CD14-positive monocyte (primary cell): ENCODE results near the gene SLC24A4. TPM values are rescaled to one million over a fixed set of nuclear protein-coding genes. Genes with fewer than 3 reads are reported as not detected.

Experiments used
- DNase-seq, 3 donors: peaks; one replicate each; pipeline ENCODE4 v3.0.0-alpha.2; 2011 to 2022
- H2AFZ ChIP-seq: 2 replicates; pipeline ENCODE4 v1.6.0; 2012; ENCODE audit warnings: mild to moderate bottlenecking, low read depth, low read length, inconsistent platforms; ENCODE audit not compliant: insufficient read depth, poor library complexity, severe bottlenecking
- H3K27ac ChIP-seq, 2 donors: 1 replicate in 1 of 2; 2 replicates in 1 of 2; pipeline ENCODE4 v1.5.1; 2012 to 2013; ENCODE audit warnings: low read length in 2 of 2, control low read depth in 1 of 2, inconsistent platforms in 1 of 2, low read depth in 1 of 2, mild to moderate bottlenecking in 1 of 2
- H3K27me3 ChIP-seq, 2 donors: one replicate each; pipeline versions ENCODE4 v1.6.0 to v1.6.1; 2011 to 2013; ENCODE audit warnings: low read length in 2 of 2; ENCODE audit not compliant: control insufficient read depth in 2 of 2, insufficient read depth in 2 of 2
- H3K36me3 ChIP-seq, 2 donors: replicated peaks in 1 of 2; 1 replicate in 1 of 2; 2 replicates in 1 of 2; pipeline versions ENCODE4 v1.5.1 to v1.6.1; 2012 to 2013; ENCODE audit warnings: low read length in 2 of 2, control low read depth in 1 of 2, inconsistent platforms in 1 of 2, mild to moderate bottlenecking in 1 of 2; ENCODE audit not compliant: insufficient read depth in 2 of 2, control insufficient read depth in 1 of 2
- H3K4me1 ChIP-seq, 2 donors: 1 replicate in 1 of 2; 2 replicates in 1 of 2; pipeline versions ENCODE4 v1.5.1 to v1.6.1; 2012 to 2013; ENCODE audit warnings: low read length in 2 of 2, control low read depth in 1 of 2, inconsistent platforms in 1 of 2, mild to moderate bottlenecking in 1 of 2, moderate library complexity in 1 of 2; ENCODE audit not compliant: insufficient read depth in 2 of 2, control insufficient read depth in 1 of 2
- H3K4me2 ChIP-seq: replicated peaks from 2 replicates; pipeline ENCODE3; 2012; ENCODE audit warnings: low read length, moderate library complexity, mild to moderate bottlenecking; ENCODE audit not compliant: poor library complexity, severe bottlenecking; ENCODE audit errors: extremely low read depth
- H3K4me3 ChIP-seq, 3 experiments: fragments of 200-600 bp in 1 of 3; sonication (generic) in 1 of 3; replicated peaks in 1 of 3; 1 replicate in 2 of 3; 2 replicates in 1 of 3; pipeline ENCODE4 v1.5.1; 2011 to 2013; ENCODE audit warnings: low read length in 3 of 3, mild to moderate bottlenecking in 3 of 3, control low read depth in 2 of 3, low read depth in 2 of 3, inconsistent platforms in 1 of 3, moderate library complexity in 1 of 3
- H3K79me2 ChIP-seq: 2 replicates; pipeline ENCODE4 v1.6.0; 2012; ENCODE audit warnings: mild to moderate bottlenecking, control low read depth, inconsistent platforms, low read length, moderate library complexity; ENCODE audit not compliant: insufficient read depth
- H3K9ac ChIP-seq: 2 replicates; pipeline ENCODE4 v1.6.0; 2017; ENCODE audit warnings: low read length, mild to moderate bottlenecking; ENCODE audit not compliant: insufficient read depth, poor library complexity, severe bottlenecking
- H3K9me3 ChIP-seq, 2 donors: replicated peaks in 1 of 2; 1 replicate in 1 of 2; 2 replicates in 1 of 2; pipeline versions ENCODE4 v1.5.1 to v1.6.1; 2012 to 2013; ENCODE audit warnings: low read length in 2 of 2, control low read depth in 1 of 2; ENCODE audit not compliant: control insufficient read depth in 1 of 2, insufficient read depth in 1 of 2
- H4K20me1 ChIP-seq: 2 replicates; pipeline ENCODE4 v1.6.0; 2012; ENCODE audit warnings: mild to moderate bottlenecking, low read length, control low read depth, moderate library complexity; ENCODE audit not compliant: insufficient read depth
- H3K27ac Mint-ChIP-seq, 7 donors: one replicate each; pipeline ENCODE4 v1.8.0; 2020; ENCODE audit warnings: mild to moderate bottlenecking in 7 of 7, mixed read lengths in 7 of 7, moderate library complexity in 6 of 7, inconsistent platforms in 2 of 7
- H3K27me3 Mint-ChIP-seq, 3 donors: one replicate each; pipeline ENCODE4 v1.8.0; 2021 to 2022; ENCODE audit warnings: low read depth in 3 of 3, mild to moderate bottlenecking in 3 of 3, mixed read lengths in 3 of 3, moderate library complexity in 3 of 3, inconsistent platforms in 1 of 3
- H3K36me3 Mint-ChIP-seq, 2 donors: one replicate each; pipeline ENCODE4 v1.8.0; 2020; ENCODE audit warnings: mixed read lengths in 2 of 2, inconsistent platforms in 1 of 2, mild to moderate bottlenecking in 1 of 2
- H3K4me1 Mint-ChIP-seq: one replicate; pipeline ENCODE4 v1.8.0; 2020; ENCODE audit warnings: mild to moderate bottlenecking, mixed read lengths
- H3K4me3 Mint-ChIP-seq, 2 donors: one replicate each; pipeline ENCODE4 v1.8.0; 2020; ENCODE audit warnings: mild to moderate bottlenecking in 2 of 2, mixed read lengths in 2 of 2, moderate library complexity in 1 of 2
- H3K9me3 Mint-ChIP-seq, 7 donors: one replicate each; pipeline ENCODE4 v1.8.0; 2020 to 2022; ENCODE audit warnings: mixed read lengths in 7 of 7, mild to moderate bottlenecking in 6 of 7, moderate library complexity in 6 of 7, inconsistent platforms in 2 of 7
- WGBS: methylation state at CpG from one replicate; pipeline ENCODE4 v1.1.5; 2013; ENCODE audit warnings: missing lambda C conversion rate; ENCODE audit not compliant: insufficient coverage; 5-methylcytosine and 5-hydroxymethylcytosine counted together
- intact Hi-C, 2 donors: fragments of 100-400 bp; cut with micrococcal nuclease; formaldehyde crosslinking; loops; one replicate each; pipeline versions ENCODE4 v1.15.0 to v1.15.1; 2023
- polyA plus RNA-seq, 3 donors: library from polyadenylated mRNA; depleted of rRNA in 1 of 3; unstranded in 2 of 3; stranded (reverse) in 1 of 3; fragments of 300-500 nt in 2 of 3; fragments of >200 nt in 1 of 3; fragmentation: Illumina TruSeq in 2 of 3; gene quantifications; 1 replicate in 2 of 3; 2 replicates in 1 of 3; pipeline ENCODE4 v1.2.3, GENCODE V29; 2012 to 2021
- TF ChIP-seq, protein P1 (sequence below): fragments of 200-600 bp; IDR thresholded peaks from one replicate; pipeline ENCODE4 v1.8.0; 2022; ENCODE audit warnings: antibody characterized with exemption, mild to moderate bottlenecking

Gene SLC24A4
- polyA plus RNA-seq, 3 donors, result 20.0 to 41.9 (median 26.5) TPM

DNA sequence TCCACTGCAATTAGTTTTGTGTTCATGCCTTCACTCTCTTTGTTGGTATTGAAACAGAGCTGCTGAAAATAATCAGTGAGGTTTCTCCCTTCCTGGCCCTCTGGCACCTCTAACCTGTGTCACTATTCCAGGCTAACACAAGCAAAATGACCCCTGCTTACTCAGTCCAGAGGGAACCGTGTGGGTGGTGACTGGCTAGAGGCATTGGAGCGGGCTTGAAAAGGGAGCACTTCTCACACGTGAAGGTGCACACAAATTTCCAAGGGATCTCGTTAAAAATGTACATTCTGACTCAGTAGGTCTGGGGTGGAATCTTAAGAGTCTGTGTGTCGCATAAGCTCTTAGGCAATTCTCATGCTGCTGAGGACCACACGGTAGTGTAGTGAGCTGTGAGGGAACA, 1.3 kb upstream of the SLC24A4 start:
- H3K4me2 ChIP-seq, result no peak overlapping the region
- H3K9ac ChIP-seq, result no peak overlapping the region
- intact Hi-C loops, result no loop called here
- H3K4me3 ChIP-seq, result no peak overlapping the region
- H2AFZ ChIP-seq, result no peak overlapping the region
- H3K36me3 Mint-ChIP-seq, result peaks cover 16 to 23% of the 10 kb centered on the region in 2 donors
- WGBS, result 70% methylated on average over 5 of the region's 6 CpGs
- no peak overlapping the region for H3K27ac ChIP-seq
- H3K4me3 Mint-ChIP-seq, result peak overlapping the region in 1 of 2 donors; percentile 94
- DNase-seq, result no peak
- no peak overlapping the region for H3K27ac Mint-ChIP-seq
- peaks cover 0 to 25% (median 3%) of the 10 kb centered on the region in 7 donors for H3K9me3 Mint-ChIP-seq
- peaks cover 7% of the 10 kb centered on the region for H4K20me1 ChIP-seq
- H3K4me1 ChIP-seq, result peaks cover 25 to 39% of the 10 kb centered on the region in 2 donors
- peaks cover 63 to 80% (median 78%) of the 10 kb centered on the region in 3 donors for H3K27me3 Mint-ChIP-seq
- peaks cover 47% of the 10 kb centered on the region for H3K4me1 Mint-ChIP-seq
- H3K36me3 ChIP-seq, result peaks cover 2 to 7% of the 10 kb centered on the region in 2 donors
- peaks cover 25 to 70% of the 10 kb centered on the region in 2 donors for H3K27me3 ChIP-seq
- H3K9me3 ChIP-seq, result peaks cover 0 to 5% of the 10 kb centered on the region in 2 donors
- TF ChIP-seq, protein P1, sequence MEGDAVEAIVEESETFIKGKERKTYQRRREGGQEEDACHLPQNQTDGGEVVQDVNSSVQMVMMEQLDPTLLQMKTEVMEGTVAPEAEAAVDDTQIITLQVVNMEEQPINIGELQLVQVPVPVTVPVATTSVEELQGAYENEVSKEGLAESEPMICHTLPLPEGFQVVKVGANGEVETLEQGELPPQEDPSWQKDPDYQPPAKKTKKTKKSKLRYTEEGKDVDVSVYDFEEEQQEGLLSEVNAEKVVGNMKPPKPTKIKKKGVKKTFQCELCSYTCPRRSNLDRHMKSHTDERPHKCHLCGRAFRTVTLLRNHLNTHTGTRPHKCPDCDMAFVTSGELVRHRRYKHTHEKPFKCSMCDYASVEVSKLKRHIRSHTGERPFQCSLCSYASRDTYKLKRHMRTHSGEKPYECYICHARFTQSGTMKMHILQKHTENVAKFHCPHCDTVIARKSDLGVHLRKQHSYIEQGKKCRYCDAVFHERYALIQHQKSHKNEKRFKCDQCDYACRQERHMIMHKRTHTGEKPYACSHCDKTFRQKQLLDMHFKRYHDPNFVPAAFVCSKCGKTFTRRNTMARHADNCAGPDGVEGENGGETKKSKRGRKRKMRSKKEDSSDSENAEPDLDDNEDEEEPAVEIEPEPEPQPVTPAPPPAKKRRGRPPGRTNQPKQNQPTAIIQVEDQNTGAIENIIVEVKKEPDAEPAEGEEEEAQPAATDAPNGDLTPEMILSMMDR, result no peak
- no peaks in the 10 kb centered on the region for H3K79me2 ChIP-seq

- Mint-ChIP-seq H3K4me3 (peak overlapping the region; percentile 83 to 94), H3K27ac (peak overlapping the region in 1 of 7 donors; percentile 41), H3K4me1 (peaks cover 46% of the 10 kb centered on the region), H3K36me3 (peaks cover 24 to 32% of the 10 kb centered on the region in 2 donors), H3K9me3 (peaks cover 0 to 25% (median 2%) of the 10 kb centered on the region in 7 donors), H3K27me3 (peaks cover 68 to 84% (median 84%) of the 10 kb centered on the region in 3 donors)
- peaks cover 30 to 44% of the 10 kb centered on the region in 2 donors for H3K4me1 ChIP-seq
- WGBS, result 8% methylated on average over 14 of the region's 23 CpGs
- H3K27ac ChIP-seq, result no peak overlapping the region
- H4K20me1 ChIP-seq, result peaks cover 9% of the 10 kb centered on the region
- peak overlapping the region; percentile 39 to 86 (median 48) for H3K4me3 ChIP-seq
- no peak for DNase-seq
- H3K9ac ChIP-seq, result no peak overlapping the region
- peak overlapping the region; percentile 95 for H3K4me2 ChIP-seq
- intact Hi-C loops, result no loop called here
- TF ChIP-seq, protein P1, result no peak
- peaks cover 4 to 13% of the 10 kb centered on the region in 2 donors for H3K36me3 ChIP-seq
- no peaks in the 10 kb centered on the region for H3K79me2 ChIP-seq
- H2AFZ ChIP-seq, result peak overlapping the region; percentile 84
- H3K9me3 ChIP-seq, result peaks cover 0 to 5% of the 10 kb centered on the region in 2 donors
- peaks cover 25 to 70% of the 10 kb centered on the region in 2 donors for H3K27me3 ChIP-seq
Observed at GRCh38 chr14:92322516-92322915, 449 bp upstream of the SLC24A4 start.
